ENCODE measurements around the gene DCDC2.
"Not testable (repeated sequence)": the region's sequence is repeated elsewhere in the genome, so short reads cannot be mapped to it uniquely, and the experiment has no call there.

- not testable (repeated sequence) for TF ChIP-seq CTCF, EP300, POLR2A (IDR thresholded peaks at IDR 0.05)
Measured at GRCh38 chr6:24236779-24237178, 121.1 kb downstream of the DCDC2 start.

Measured in tibial nerve (tissue), 4 donors.